ENCODE data around the gene NPPA. TPM values are rescaled to one million over a fixed set of nuclear protein-coding genes. Genes with fewer than 3 reads are reported as not detected.

Gene NPPA
- total RNA-seq, 1 experiment from 2014 or later = not detected

- DNase-seq (ENCODE audit: low read depth) = no peak
- in situ Hi-C loops (cut with HindIII; ENCODE audit: low pct_unique_long_range_greater_than_20kb, low sequenced_read_pairs) = no loop called here
Observed at GRCh38 chr1:11878081-11878890, 30.7 kb upstream of the NPPA start.

- DNase-seq (ENCODE audit: low read depth) = no peak
- in situ Hi-C loops (cut with HindIII; ENCODE audit: low pct_unique_long_range_greater_than_20kb, low sequenced_read_pairs) = no loop called here
Observed at GRCh38 chr1:11877074-11877473, 29.5 kb upstream of the NPPA start.

- no peak for DNase-seq (ENCODE audit: low read depth)
- in situ Hi-C loops (cut with HindIII; ENCODE audit: low pct_unique_long_range_greater_than_20kb, low sequenced_read_pairs) = no loop called here
Observed at GRCh38 chr1:11875094-11875493, 27.5 kb upstream of the NPPA start.

- DNase-seq (ENCODE audit: low read depth) = no peak
- in situ Hi-C loops (cut with HindIII; ENCODE audit: low pct_unique_long_range_greater_than_20kb, low sequenced_read_pairs) = no loop called here
Observed at GRCh38 chr1:11874624-11875023, 27.0 kb upstream of the NPPA start.

- no peak for DNase-seq (ENCODE audit: low read depth)
- in situ Hi-C loops (cut with HindIII; ENCODE audit: low pct_unique_long_range_greater_than_20kb, low sequenced_read_pairs) = no loop called here
Observed at GRCh38 chr1:11874258-11874562, 26.6 kb upstream of the NPPA start.

- in situ Hi-C loops (cut with HindIII; ENCODE audit: low pct_unique_long_range_greater_than_20kb, low sequenced_read_pairs) = no loop called here
- DNase-seq (ENCODE audit: low read depth) = no peak
Observed at GRCh38 chr1:11873395-11874257, 26.0 kb upstream of the NPPA start.

GRCh38 chr1:11872545-11872944, 25.0 kb upstream of the NPPA start:
- in situ Hi-C loops (cut with HindIII; ENCODE audit: low pct_unique_long_range_greater_than_20kb, low sequenced_read_pairs) = no loop called here
- no peak for DNase-seq (ENCODE audit: low read depth)

- in situ Hi-C loops (cut with HindIII; ENCODE audit: low pct_unique_long_range_greater_than_20kb, low sequenced_read_pairs) = no loop called here
- DNase-seq (ENCODE audit: low read depth) = no peak
Observed at GRCh38 chr1:11869650-11870207, 22.1 kb upstream of the NPPA start.

GRCh38 chr1:11869104-11869503, 21.5 kb upstream of the NPPA start:
- DNase-seq (ENCODE audit: low read depth) = no peak
- in situ Hi-C loops (cut with HindIII; ENCODE audit: low pct_unique_long_range_greater_than_20kb, low sequenced_read_pairs) = no loop called here

GRCh38 chr1:11868331-11868980, 20.9 kb upstream of the NPPA start:
- no peak for DNase-seq (ENCODE audit: low read depth)
- in situ Hi-C loops (cut with HindIII; ENCODE audit: low pct_unique_long_range_greater_than_20kb, low sequenced_read_pairs) = no loop called here

GRCh38 chr1:11862890-11863289, 15.3 kb upstream of the NPPA start:
- peak; percentile 24 for DNase-seq (ENCODE audit: low read depth)
- in situ Hi-C loops (cut with HindIII; ENCODE audit: low pct_unique_long_range_greater_than_20kb, low sequenced_read_pairs) = no loop called here

GRCh38 chr1:11860587-11860986, 13.0 kb upstream of the NPPA start:
- in situ Hi-C loops (cut with HindIII; ENCODE audit: low pct_unique_long_range_greater_than_20kb, low sequenced_read_pairs) = no loop called here
- DNase-seq (ENCODE audit: low read depth) = no peak

GRCh38 chr1:11860083-11860482, 12.5 kb upstream of the NPPA start:
- no peak for DNase-seq (ENCODE audit: low read depth)
- in situ Hi-C loops (cut with HindIII; ENCODE audit: low pct_unique_long_range_greater_than_20kb, low sequenced_read_pairs) = no loop called here

- peak; percentile 50 for DNase-seq (ENCODE audit: low read depth)
- in situ Hi-C loops (cut with HindIII; ENCODE audit: low pct_unique_long_range_greater_than_20kb, low sequenced_read_pairs) = no loop called here
Observed at GRCh38 chr1:11858968-11859871, 11.6 kb upstream of the NPPA start.

- in situ Hi-C loops (cut with HindIII; ENCODE audit: low pct_unique_long_range_greater_than_20kb, low sequenced_read_pairs) = no loop called here
- no peak for DNase-seq (ENCODE audit: low read depth)
Observed at GRCh38 chr1:11858613-11858967, 11.0 kb upstream of the NPPA start, which contains the start of gene NPPB. NPPB (minus strand) TSS chr1:11858945; CDS start chr1:11858833, 112 bp downstream.

GRCh38 chr1:11858158-11858557, 10.6 kb upstream of the NPPA start:
- DNase-seq (ENCODE audit: low read depth) = no peak
- in situ Hi-C loops (cut with HindIII; ENCODE audit: low pct_unique_long_range_greater_than_20kb, low sequenced_read_pairs) = no loop called here

- DNase-seq (ENCODE audit: low read depth) = no peak
- in situ Hi-C loops (cut with HindIII; ENCODE audit: low pct_unique_long_range_greater_than_20kb, low sequenced_read_pairs) = no loop called here
Observed at GRCh38 chr1:11857164-11857851, 9.7 kb upstream of the NPPA start.
